ENCODE results near the gene UNCX. TPM values are rescaled to one million over a fixed set of nuclear protein-coding genes. Genes with fewer than 3 reads are reported as not detected.

Gene UNCX
- total and polyA plus RNA-seq, 4 donors = not detected

DNA sequence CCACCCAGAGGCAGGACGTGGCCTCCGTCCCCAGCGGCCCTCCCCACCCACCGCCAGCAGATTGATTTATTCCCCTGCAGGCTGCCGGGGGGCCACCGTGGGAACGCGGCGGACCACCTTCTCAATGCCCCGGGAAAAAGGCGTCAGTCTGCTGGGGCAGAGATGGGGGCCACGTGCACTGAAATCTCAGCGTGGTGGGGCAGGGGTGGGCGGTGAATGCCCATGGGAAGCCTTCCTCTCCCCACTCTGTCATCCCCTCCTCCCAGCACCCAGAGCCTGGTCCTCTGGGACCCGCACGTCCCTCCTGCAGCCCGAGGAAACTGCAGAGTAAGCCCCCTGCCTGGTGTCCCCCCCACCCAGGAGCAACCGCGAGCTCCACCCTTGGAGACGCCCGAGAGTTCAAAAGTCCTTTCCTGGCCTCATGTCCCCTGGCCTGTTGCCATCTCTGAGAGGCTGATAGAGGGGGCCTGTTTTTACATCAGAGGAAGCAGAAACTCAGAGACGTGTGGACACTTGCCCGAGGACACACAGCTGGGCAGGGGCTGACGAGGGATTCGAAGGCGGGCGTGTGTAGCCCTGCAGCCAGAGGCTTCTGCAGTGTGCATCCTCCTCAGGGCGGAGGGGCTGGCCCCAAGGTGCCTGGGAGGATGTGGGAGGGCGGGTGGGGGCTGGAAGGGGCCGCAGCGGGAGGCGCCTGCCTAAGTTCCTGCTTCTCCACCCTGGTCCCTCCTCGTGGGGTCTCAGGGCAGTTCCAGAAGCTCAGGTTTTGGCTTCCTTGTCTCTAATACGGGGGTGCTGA lies 21.8 kb downstream of the UNCX start:
- Histone ChIP-seq H3K36me3 (ENCODE audit: control insufficient read depth in 4 of 4, insufficient read depth in 4 of 4, low read length in 4 of 4) (no peaks in the 10 kb centered on the region), H3K4me3 (no peak overlapping the region), H3K27me3 (ENCODE audit: control insufficient read depth in 3 of 3, insufficient read depth in 3 of 3, low read length in 2 of 3) (peaks cover 20 to 70% (median 28%) of the 10 kb centered on the region in 3 donors), H3K27ac (ENCODE audit: low read depth in 1 of 2, low read length in 1 of 2) (no peak overlapping the region), H3K9ac (ENCODE audit: insufficient read depth in 1 of 2, low read length in 2 of 2) (no peak overlapping the region), H3K9me3 (ENCODE audit: control insufficient read depth in 4 of 4, insufficient read depth in 3 of 4, low read length in 3 of 4) (no peaks in the 10 kb centered on the region), H3K4me1 (ENCODE audit: control insufficient read depth in 5 of 5, insufficient read depth in 5 of 5, low read length in 5 of 5) (peaks cover 0 to 3% (median 0%) of the 10 kb centered on the region in 5 donors)
- no peak for DNase-seq
- TF ChIP-seq CTCF (IDR thresholded peaks at IDR 0.05; ENCODE audit: control extremely low read depth, extremely low read depth) = no peak
- WGBS, 2 donors = 26 to 28% methylated on average over 29 to 34 of the region's 34 CpGs
- ATAC-seq (ENCODE audit: insufficient read depth, low FRiP score) = no peak

DNA sequence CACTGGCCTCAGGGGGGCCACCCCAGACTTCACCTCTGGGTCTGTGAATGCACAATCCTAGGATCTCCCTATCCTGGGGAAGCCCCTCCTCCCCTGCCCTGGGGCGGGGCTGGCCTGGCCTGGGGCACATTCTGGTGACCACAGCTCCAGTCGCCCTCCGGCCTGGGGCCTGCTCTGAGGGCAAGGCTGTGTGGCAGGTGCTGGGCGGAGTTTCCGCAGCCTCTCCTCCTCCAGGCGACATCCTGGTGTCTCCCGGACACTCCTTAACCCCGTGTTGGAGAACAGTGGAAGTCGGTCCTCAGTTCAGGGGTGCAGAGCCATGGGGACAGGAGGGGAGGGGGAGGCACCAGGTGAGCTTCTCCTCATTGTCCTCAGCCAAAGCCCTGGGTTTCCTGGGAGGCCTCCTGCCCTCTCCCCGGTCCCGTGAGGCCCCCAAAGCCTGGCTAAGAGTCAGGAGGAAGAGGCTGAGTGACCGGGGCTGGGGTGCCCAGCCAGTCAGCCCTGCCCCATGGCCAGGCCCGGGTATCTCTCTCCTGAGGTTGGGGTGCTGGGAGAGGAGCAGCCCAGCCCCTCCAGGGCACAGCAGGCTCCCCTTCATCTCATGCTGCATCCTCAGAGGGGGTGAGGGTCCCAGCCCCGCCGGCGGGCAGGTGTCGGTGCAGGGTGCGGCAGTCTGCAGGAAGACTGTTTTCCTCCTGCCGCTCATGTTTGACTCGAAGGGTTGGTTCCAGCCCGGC lies 22.6 kb downstream of the UNCX start:
- Histone ChIP-seq H3K9me3 (ENCODE audit: control insufficient read depth in 4 of 4, insufficient read depth in 3 of 4, low read length in 3 of 4) (no peaks in the 10 kb centered on the region), H3K9ac (ENCODE audit: insufficient read depth in 1 of 2, low read length in 2 of 2) (no peak overlapping the region), H3K36me3 (ENCODE audit: control insufficient read depth in 4 of 4, insufficient read depth in 4 of 4, low read length in 4 of 4) (no peaks in the 10 kb centered on the region), H3K4me1 (ENCODE audit: control insufficient read depth in 5 of 5, insufficient read depth in 5 of 5, low read length in 5 of 5) (no peaks in the 10 kb centered on the region), H3K4me3 (no peak overlapping the region), H3K27me3 (ENCODE audit: control insufficient read depth in 3 of 3, insufficient read depth in 3 of 3, low read length in 2 of 3) (peaks cover 14 to 66% (median 28%) of the 10 kb centered on the region in 3 donors), H3K27ac (ENCODE audit: low read depth in 1 of 2, low read length in 1 of 2) (no peak overlapping the region)
- WGBS, 2 donors = 32 to 40% methylated on average over 21 of the region's 21 CpGs
- no peak for TF ChIP-seq CTCF (IDR thresholded peaks at IDR 0.05; ENCODE audit: control extremely low read depth, extremely low read depth)
- DNase-seq (no peak), ATAC-seq (ENCODE audit: insufficient read depth, low FRiP score) (no peak)

- DNase-seq (no peak), ATAC-seq (ENCODE audit: insufficient read depth, low FRiP score) (no peak)
Observed at GRCh38 chr7:1255817-1256340, 23.2 kb downstream of the UNCX start.

More at GRCh38 chr7:1255817-1256340, 23.2 kb downstream of the UNCX start:
- 59 to 69% methylated on average over 26 of the region's 26 CpGs for WGBS, 2 donors
- no peaks in the 10 kb centered on the region for H3K9me3 ChIP-seq (ENCODE audit: control insufficient read depth in 4 of 4, insufficient read depth in 3 of 4, low read length in 3 of 4)
- peaks cover 16 to 71% (median 27%) of the 10 kb centered on the region in 3 donors for H3K27me3 ChIP-seq (ENCODE audit: control insufficient read depth in 3 of 3, insufficient read depth in 3 of 3, low read length in 2 of 3)
- H3K27ac ChIP-seq (ENCODE audit: low read depth in 1 of 2, low read length in 1 of 2) = no peak overlapping the region
- no peak overlapping the region for H3K9ac ChIP-seq (ENCODE audit: insufficient read depth in 1 of 2, low read length in 2 of 2)
- no peaks in the 10 kb centered on the region for H3K4me1 ChIP-seq (ENCODE audit: control insufficient read depth in 5 of 5, insufficient read depth in 5 of 5, low read length in 5 of 5)
- H3K4me3 ChIP-seq = no peak overlapping the region
- TF ChIP-seq CTCF (IDR thresholded peaks at IDR 0.05; ENCODE audit: control extremely low read depth, extremely low read depth) = no peak
- H3K36me3 ChIP-seq (ENCODE audit: control insufficient read depth in 4 of 4, insufficient read depth in 4 of 4, low read length in 4 of 4) = no peaks in the 10 kb centered on the region

All from lung (tissue), 12 donors.